NCI-H1092 (cell line): ENCODE data around the gene CIAO2A.
"Not testable (repeated sequence)": the region's sequence is repeated elsewhere in the genome, so short reads cannot be mapped to it uniquely, and the experiment has no call there.

Experiments used
- DNase-seq: peaks from one replicate; lab custom pipeline; 2025; lab: John Stamatoyannopoulos, UW

Gene CIAO2A

GRCh38 chr15:64111679-64112050 lies 18.0 kb upstream of the CIAO2A start:
- DNase-seq: no peak

- no peak for DNase-seq
Measured at GRCh38 chr15:64110950-64111678, 17.5 kb upstream of the CIAO2A start.

GRCh38 chr15:64110108-64110701 lies 16.6 kb upstream of the CIAO2A start:
- DNase-seq: not testable (repeated sequence)

GRCh38 chr15:64107337-64107736 lies 13.7 kb upstream of the CIAO2A start:
- no peak for DNase-seq

- no peak for DNase-seq
Measured at GRCh38 chr15:64105113-64105704, 11.6 kb upstream of the CIAO2A start.

GRCh38 chr15:64102497-64102896 lies 8.9 kb upstream of the CIAO2A start:
- DNase-seq: no peak

- no peak for DNase-seq
Measured at GRCh38 chr15:64100958-64101357, 7.3 kb upstream of the CIAO2A start.

GRCh38 chr15:64099379-64099778 lies 5.7 kb upstream of the CIAO2A start:
- DNase-seq: no peak

- no peak for DNase-seq
Measured at GRCh38 chr15:64096668-64097384, 3.2 kb upstream of the CIAO2A start.

- peak; percentile 93 for DNase-seq
Measured at GRCh38 chr15:64095795-64096667, 2.4 kb upstream of the CIAO2A start, which contains the start of gene SNX1. Gene SNX1 (plus strand): TSS chr15:64095982. CDS start chr15:64096014, 32 bp downstream.

GRCh38 chr15:64095431-64095794 lies 1.8 kb upstream of the CIAO2A start:
- DNase-seq: no peak

- DNase-seq: peak; percentile 17
Measured at GRCh38 chr15:64092864-64093626, 593 bp downstream of the CIAO2A start.

- no peak for DNase-seq
Measured at GRCh38 chr15:64092075-64092820, 1.4 kb downstream of the CIAO2A start.

- DNase-seq: no peak
Measured at GRCh38 chr15:64090527-64090926, 3.1 kb downstream of the CIAO2A start.

- no peak for DNase-seq
Measured at GRCh38 chr15:64089543-64090280, 3.9 kb downstream of the CIAO2A start.

GRCh38 chr15:64082757-64083156 lies 10.9 kb downstream of the CIAO2A start:
- DNase-seq: no peak

GRCh38 chr15:64073496-64073895 lies 20.1 kb downstream of the CIAO2A start:
- not testable (repeated sequence) for DNase-seq

- no peak for DNase-seq
Measured at GRCh38 chr15:64072812-64073211, 20.8 kb downstream of the CIAO2A start.

GRCh38 chr15:64071931-64072765 lies 21.5 kb downstream of the CIAO2A start:
- no peak for DNase-seq
